OCI-LY7 (cell line): Measurements from ENCODE around the gene ADAMTS16. TPM values are rescaled to one million over a fixed set of nuclear protein-coding genes. Genes with fewer than 3 reads are reported as not detected.

Experiments
- BruUV-seq: library from RNA; stranded (reverse); fragments of 400-500 nt; replicated peaks from 2 replicates; lab custom pipeline; 2021; lab: Mats Ljungman, UMichigan
- CTCF ChIA-PET: fragments of 300-600 bp; sonication (Branson Sonifier 250); formaldehyde crosslinking; loops from one replicate; lab custom pipeline; 2022; ENCODE audit warnings: antibody characterized with exemption; ENCODE audit not compliant: unreplicated experiment; lab: Charles Lee
- POLR2A ChIA-PET: fragments of 300-600 bp; sonication (Branson Sonifier 250); formaldehyde crosslinking; loops from one replicate; lab custom pipeline; 2022; ENCODE audit warnings: antibody characterized with exemption; lab: Charles Lee
- DNase-seq: peaks from one replicate; pipeline ENCODE4 v3.0.0-alpha.2; 2015; ENCODE audit warnings: low spot score
- H2AFZ ChIP-seq: fragments of 200-600 bp; sonication (generic), shearing (Covaris generic); 2 replicates; pipeline ENCODE4 v1.6.1; 2014; ENCODE audit warnings: mild to moderate bottlenecking, antibody characterized with exemption, low read length, moderate library complexity
- H3K27ac ChIP-seq: fragments of 200-600 bp; sonication (generic); 2 replicates; pipeline ENCODE4 v1.5.1; 2014; ENCODE audit warnings: mixed run types, low read depth, mild to moderate bottlenecking, moderate library complexity, low read length, inconsistent platforms; ENCODE audit not compliant: poor library complexity, severe bottlenecking
- H3K36me3 ChIP-seq: fragments of 200-600 bp; sonication (generic); 2 replicates; pipeline ENCODE4 v1.6.1; 2014; ENCODE audit warnings: mild to moderate bottlenecking, antibody characterized with exemption, low read length, moderate library complexity, mixed read lengths; ENCODE audit not compliant: insufficient read depth
- H3K4me1 ChIP-seq: fragments of 200-600 bp; sonication (generic); 2 replicates; pipeline ENCODE4 v1.5.1; 2014; ENCODE audit warnings: mild to moderate bottlenecking, low read length; ENCODE audit not compliant: insufficient read depth, poor library complexity, severe bottlenecking
- H3K4me2 ChIP-seq: fragments of 200-600 bp; sonication (generic); 2 replicates; pipeline ENCODE4 v1.6.1; 2014; ENCODE audit warnings: mild to moderate bottlenecking, low read length
- H3K4me3 ChIP-seq: fragments of 200-600 bp; sonication (generic); 2 replicates; pipeline ENCODE4 v1.5.1; 2014; ENCODE audit warnings: mild to moderate bottlenecking, low read depth, low read length; ENCODE audit not compliant: poor library complexity, severe bottlenecking
- H3K79me2 ChIP-seq: fragments of 200-600 bp; sonication (generic); 2 replicates; pipeline ENCODE4 v1.6.1; 2016; ENCODE audit warnings: low read depth, mild to moderate bottlenecking, low read length, moderate library complexity, mixed read lengths; ENCODE audit not compliant: insufficient read depth
- H3K9me2 ChIP-seq: fragments of 200-600 bp; sonication (generic); 2 replicates; pipeline ENCODE4 v1.6.1; 2016; ENCODE audit warnings: mild to moderate bottlenecking, low read length, mixed read lengths; ENCODE audit not compliant: insufficient read depth
- H3K9me3 ChIP-seq: fragments of 200-600 bp; sonication (generic); 2 replicates; pipeline ENCODE4 v1.6.1; 2014; ENCODE audit warnings: mild to moderate bottlenecking, mixed run types, low read length, mixed read lengths
- H4K20me1 ChIP-seq: fragments of 200-600 bp; sonication (generic); 2 replicates; pipeline ENCODE4 v1.6.1; 2014; ENCODE audit warnings: mild to moderate bottlenecking, antibody characterized with exemption, low read length, moderate library complexity, mixed read lengths; ENCODE audit not compliant: insufficient read depth
- EZH2phosphoT487 ChIP-seq: fragments of 200-600 bp; sonication (generic); IDR thresholded peaks from 2 replicates; pipeline ENCODE4 v1.6.1; 2018; ENCODE audit warnings: low read depth, borderline replicate concordance, mild to moderate bottlenecking, mixed run types, antibody characterized with exemption, low read length, moderate library complexity, mixed read lengths
- intact Hi-C: fragments of 100-400 bp; cut with micrococcal nuclease; formaldehyde crosslinking; loops from one replicate; pipeline ENCODE4 v1.10.0; 2022; ENCODE audit not compliant: unreplicated experiment
- total RNA-seq, 2 experiments: library from RNA; depleted of rRNA in 1 of 2; stranded (reverse); fragments of >200 nt in 1 of 2; shearing (Covaris generic) in 1 of 2; gene quantifications; 2 replicates each; pipeline ENCODE4 v1.2.3, GENCODE V29; 2014 to 2022
- TF ChIP-seq, protein P1 (sequence below): fragments of 200-600 bp; sonication (generic); conservative IDR thresholded peaks from 2 replicates; pipeline ENCODE4 v1.5.1; 2014; ENCODE audit warnings: mild to moderate bottlenecking, antibody characterized with exemption, low read length, moderate library complexity, mixed read lengths

The ADAMTS16 gene
- total RNA-seq, 2 experiments from 2014 or later = not detected

DNA sequence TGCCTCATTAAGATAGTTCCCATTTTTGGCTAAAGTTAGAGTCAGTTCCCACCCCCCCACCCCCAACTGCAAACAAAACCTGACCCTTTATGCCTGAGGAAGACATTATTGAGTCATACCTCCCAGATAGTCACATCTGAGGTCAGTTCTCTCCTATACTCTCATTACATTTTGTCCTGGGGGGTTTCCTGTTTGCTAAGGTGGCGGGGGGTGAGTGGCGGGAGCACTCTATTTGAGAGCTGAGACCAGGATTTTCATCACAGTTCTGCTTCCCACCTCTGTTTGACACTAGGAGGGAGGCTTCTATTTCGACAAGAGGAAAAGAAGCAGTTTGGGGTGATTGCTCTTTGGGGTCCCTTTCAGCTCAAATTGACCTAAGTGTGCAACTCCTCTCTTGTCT lies 222.9 kb downstream of the ADAMTS16 start:
- Histone ChIP-seq H3K9me3 (no peaks in the 10 kb centered on the region), H3K9me2 (no peaks in the 10 kb centered on the region), H3K4me1 (no peaks in the 10 kb centered on the region), H3K4me2 (no peak overlapping the region), H3K27ac (no peak overlapping the region), H3K4me3 (no peak overlapping the region), H2AFZ (no peak overlapping the region), H3K36me3 (no peaks in the 10 kb centered on the region), H4K20me1 (no peaks in the 10 kb centered on the region), H3K79me2 (no peaks in the 10 kb centered on the region)
- POLR2A ChIA-PET = interaction anchor here (0.6 kb wide), 1 partner anchor 112 kb away, joined by 4 read pairs; no protein-coding TSS in a partner anchor
- CTCF ChIA-PET = interaction anchor here (0.5 kb wide), 1 partner anchor 211 kb away, joined by 3 read pairs; no protein-coding TSS in a partner anchor
- no peak for DNase-seq
- TF ChIP-seq EZH2phosphoT487 = no peak
- TF ChIP-seq, protein P1, sequence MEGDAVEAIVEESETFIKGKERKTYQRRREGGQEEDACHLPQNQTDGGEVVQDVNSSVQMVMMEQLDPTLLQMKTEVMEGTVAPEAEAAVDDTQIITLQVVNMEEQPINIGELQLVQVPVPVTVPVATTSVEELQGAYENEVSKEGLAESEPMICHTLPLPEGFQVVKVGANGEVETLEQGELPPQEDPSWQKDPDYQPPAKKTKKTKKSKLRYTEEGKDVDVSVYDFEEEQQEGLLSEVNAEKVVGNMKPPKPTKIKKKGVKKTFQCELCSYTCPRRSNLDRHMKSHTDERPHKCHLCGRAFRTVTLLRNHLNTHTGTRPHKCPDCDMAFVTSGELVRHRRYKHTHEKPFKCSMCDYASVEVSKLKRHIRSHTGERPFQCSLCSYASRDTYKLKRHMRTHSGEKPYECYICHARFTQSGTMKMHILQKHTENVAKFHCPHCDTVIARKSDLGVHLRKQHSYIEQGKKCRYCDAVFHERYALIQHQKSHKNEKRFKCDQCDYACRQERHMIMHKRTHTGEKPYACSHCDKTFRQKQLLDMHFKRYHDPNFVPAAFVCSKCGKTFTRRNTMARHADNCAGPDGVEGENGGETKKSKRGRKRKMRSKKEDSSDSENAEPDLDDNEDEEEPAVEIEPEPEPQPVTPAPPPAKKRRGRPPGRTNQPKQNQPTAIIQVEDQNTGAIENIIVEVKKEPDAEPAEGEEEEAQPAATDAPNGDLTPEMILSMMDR = no peak
- no TSS peak for BruUV-seq
- intact Hi-C loops = no loop called here

DNA sequence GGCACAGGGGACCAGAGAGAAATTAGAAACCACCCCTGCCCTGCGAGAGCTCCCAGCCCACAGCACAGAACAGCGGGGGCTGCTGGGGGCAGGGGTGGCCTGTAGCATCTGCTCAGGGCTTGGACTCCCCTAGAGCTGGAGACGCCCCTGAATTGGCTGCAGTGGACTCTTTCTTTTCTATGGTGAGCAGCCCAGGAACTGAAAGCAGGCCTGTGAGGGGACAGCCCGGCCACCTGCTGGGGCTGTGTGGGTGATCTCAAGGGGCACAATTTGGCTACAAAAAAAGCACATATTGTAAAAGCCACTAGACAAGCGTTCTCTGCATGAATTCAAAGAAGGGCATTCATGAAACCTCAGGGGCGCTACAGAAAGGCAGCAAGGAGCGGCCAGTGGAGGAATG lies 224.8 kb downstream of the ADAMTS16 start:
- CTCF ChIA-PET = no interaction called here
- POLR2A ChIA-PET = no interaction called here
- H3K4me2 ChIP-seq = no peak overlapping the region
- H3K79me2 ChIP-seq = no peaks in the 10 kb centered on the region
- no peaks in the 10 kb centered on the region for H3K9me3 ChIP-seq
- H4K20me1 ChIP-seq = no peaks in the 10 kb centered on the region
- TF ChIP-seq, protein P1 = no peak
- no peak for TF ChIP-seq EZH2phosphoT487
- no peak for DNase-seq
- no peaks in the 10 kb centered on the region for H3K36me3 ChIP-seq
- no TSS peak for BruUV-seq
- H3K9me2 ChIP-seq = no peaks in the 10 kb centered on the region
- no peak overlapping the region for H2AFZ ChIP-seq
- intact Hi-C loops = no loop called here
- H3K4me1 ChIP-seq = no peaks in the 10 kb centered on the region
- H3K27ac ChIP-seq = no peak overlapping the region
- H3K4me3 ChIP-seq = no peak overlapping the region

DNA sequence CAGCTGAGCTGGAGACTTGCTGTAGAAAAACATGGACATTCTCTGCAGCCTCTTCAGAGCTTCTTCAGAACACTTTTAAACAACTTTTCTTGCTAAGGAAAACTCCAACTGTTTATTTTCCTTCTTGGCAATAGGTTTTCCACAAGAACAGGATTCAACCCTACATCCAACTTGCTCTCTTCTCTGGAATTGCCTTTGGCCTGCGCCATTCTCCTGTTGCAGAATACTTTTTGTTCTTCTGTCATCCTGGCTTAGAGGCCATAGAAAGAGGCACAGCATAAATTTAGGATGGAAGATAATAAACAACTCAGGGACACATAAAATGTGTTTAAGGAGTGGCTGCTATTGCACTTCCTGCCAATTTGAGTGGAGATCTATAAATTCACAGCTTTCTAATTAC lies 227.6 kb downstream of the ADAMTS16 start:
- Histone ChIP-seq H3K9me3 (no peaks in the 10 kb centered on the region), H3K9me2 (no peaks in the 10 kb centered on the region), H3K27ac (no peak overlapping the region), H3K36me3 (no peaks in the 10 kb centered on the region), H3K4me3 (no peak overlapping the region), H3K79me2 (no peaks in the 10 kb centered on the region), H2AFZ (no peak overlapping the region), H3K4me1 (no peaks in the 10 kb centered on the region), H4K20me1 (no peaks in the 10 kb centered on the region), H3K4me2 (no peak overlapping the region)
- ChIA-PET CTCF (no interaction called here), POLR2A (interaction anchor here (0.8 kb wide), 1 partner anchor 52 kb away, joined by 3 read pairs; no protein-coding TSS in a partner anchor)
- BruUV-seq = no TSS peak
- no peak for DNase-seq
- TF ChIP-seq, protein P1 = no peak
- no peak for TF ChIP-seq EZH2phosphoT487
- intact Hi-C loops = no loop called here
